NB4 (cell line): ENCODE results near the gene SPOP.

ENCODE experiments used
- MYC ChIP-seq: IDR thresholded peaks from 2 replicates; pipeline ENCODE4 v1.6.1; 2011; ENCODE audit warnings: low read depth, low read length
- POLR2A ChIP-seq: IDR thresholded peaks from 2 replicates; pipeline ENCODE4 v1.6.1; 2011; ENCODE audit warnings: mild to moderate bottlenecking; ENCODE audit not compliant: insufficient read length; ENCODE audit errors: extremely low read depth
- TF ChIP-seq, protein P1 (sequence below): IDR thresholded peaks from one replicate; pipeline ENCODE4 v1.5.1; 2012; ENCODE audit warnings: low read depth, low read length

DNA sequence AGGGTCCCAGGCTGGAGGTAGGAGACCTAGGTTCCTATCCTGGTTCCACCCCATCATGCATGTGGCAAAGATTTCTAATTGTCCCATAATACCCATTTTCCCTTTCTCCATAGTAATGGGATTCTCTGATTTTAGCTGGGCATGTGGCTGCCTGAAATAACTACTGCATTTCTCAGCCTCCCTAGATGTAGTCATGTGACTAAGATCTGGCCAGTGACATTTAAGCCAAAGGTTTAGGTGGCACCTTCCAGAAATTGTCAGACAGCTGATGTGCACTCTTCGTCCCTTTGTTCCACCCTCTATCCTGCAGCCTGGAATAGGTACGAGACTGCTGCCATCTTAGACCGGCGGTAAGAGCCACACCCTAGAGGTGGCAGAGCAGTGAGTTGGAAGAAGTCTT lies 94.0 kb downstream of the SPOP start:
- no peak for TF ChIP-seq POLR2A
- TF ChIP-seq, protein P1, sequence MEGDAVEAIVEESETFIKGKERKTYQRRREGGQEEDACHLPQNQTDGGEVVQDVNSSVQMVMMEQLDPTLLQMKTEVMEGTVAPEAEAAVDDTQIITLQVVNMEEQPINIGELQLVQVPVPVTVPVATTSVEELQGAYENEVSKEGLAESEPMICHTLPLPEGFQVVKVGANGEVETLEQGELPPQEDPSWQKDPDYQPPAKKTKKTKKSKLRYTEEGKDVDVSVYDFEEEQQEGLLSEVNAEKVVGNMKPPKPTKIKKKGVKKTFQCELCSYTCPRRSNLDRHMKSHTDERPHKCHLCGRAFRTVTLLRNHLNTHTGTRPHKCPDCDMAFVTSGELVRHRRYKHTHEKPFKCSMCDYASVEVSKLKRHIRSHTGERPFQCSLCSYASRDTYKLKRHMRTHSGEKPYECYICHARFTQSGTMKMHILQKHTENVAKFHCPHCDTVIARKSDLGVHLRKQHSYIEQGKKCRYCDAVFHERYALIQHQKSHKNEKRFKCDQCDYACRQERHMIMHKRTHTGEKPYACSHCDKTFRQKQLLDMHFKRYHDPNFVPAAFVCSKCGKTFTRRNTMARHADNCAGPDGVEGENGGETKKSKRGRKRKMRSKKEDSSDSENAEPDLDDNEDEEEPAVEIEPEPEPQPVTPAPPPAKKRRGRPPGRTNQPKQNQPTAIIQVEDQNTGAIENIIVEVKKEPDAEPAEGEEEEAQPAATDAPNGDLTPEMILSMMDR = no peak
- no peak for TF ChIP-seq MYC
